ENCODE results near the gene LRGUK. TPM values are rescaled to one million over a fixed set of nuclear protein-coding genes. Genes with fewer than 3 reads are reported as not detected.

The LRGUK gene
- total and polyA plus RNA-seq, 12 donors: 0.15 to 0.47 (median 0.22) TPM; not detected in 5

GRCh38 chr7:134126146-134126545 lies 994 bp upstream of the LRGUK start:
- DNase-seq (no peak), ATAC-seq (no peak)
- Histone ChIP-seq H3K9me3 (no peaks in the 10 kb centered on the region), H3K36me3 (no peaks in the 10 kb centered on the region), H3K4me1 (peaks cover 0 to 25% (median 0%) of the 10 kb centered on the region in 9 donors), H3K27ac (no peak overlapping the region), H3K27me3 (peaks cover 0 to 9% (median 0%) of the 10 kb centered on the region in 7 donors), H3K4me3 (no peak overlapping the region)
- 77 to 81% methylated on average over 5 of the region's 5 CpGs for WGBS, 2 donors
- TF ChIP-seq CTCF (IDR thresholded peaks at IDR 0.05): no peak
- intact Hi-C loops (cut with DNase I): loop anchor here in 2 of 10 donors (5.0 to 10.0 kb wide), 2 partner anchors 189 to 191 kb away; partner anchors contain the start of gene SLC35B4 (in 2 of the 2)

- Histone ChIP-seq H3K4me1 (peaks cover 0 to 22% (median 0%) of the 10 kb centered on the region in 9 donors), H3K9me3 (no peaks in the 10 kb centered on the region), H3K36me3 (no peaks in the 10 kb centered on the region), H3K27me3 (peaks cover 0 to 9% (median 0%) of the 10 kb centered on the region in 7 donors), H3K4me3 (peak overlapping the region in 9 of 10 donors; percentile 51 to 93 (median 68)), H3K27ac (no peak overlapping the region)
- 21 to 23% methylated on average over 6 of the region's 6 CpGs for WGBS, 2 donors
- TF ChIP-seq CTCF (IDR thresholded peaks at IDR 0.05): no peak
- intact Hi-C loops (cut with DNase I): loop anchor here in 2 of 10 donors (5.0 to 10.0 kb wide), 2 partner anchors 188 to 191 kb away; partner anchors contain the start of gene SLC35B4 (in 2 of the 2)
- no peak for ATAC-seq
- no peak for DNase-seq
Measured at GRCh38 chr7:134126596-134126965, 559 bp upstream of the LRGUK start.

GRCh38 chr7:134128829-134129228 lies 1.7 kb downstream of the LRGUK start:
- H3K27me3 ChIP-seq: peaks cover 0 to 12% (median 0%) of the 10 kb centered on the region in 7 donors
- no peak overlapping the region for H3K27ac ChIP-seq
- no peak for TF ChIP-seq CTCF (IDR thresholded peaks at IDR 0.05)
- DNase-seq (no peak), ATAC-seq (no peak)
- H3K36me3 ChIP-seq: no peaks in the 10 kb centered on the region
- intact Hi-C loops (cut with DNase I): loop anchor here in 2 of 10 donors (5.0 to 10.0 kb wide), 2 partner anchors 186 to 188 kb away; partner anchors contain the start of gene SLC35B4 (in 2 of the 2)
- H3K9me3 ChIP-seq: no peaks in the 10 kb centered on the region
- 76 to 83% methylated on average over 5 of the region's 5 CpGs for WGBS, 2 donors
- H3K4me3 ChIP-seq: no peak overlapping the region
- peaks cover 0 to 22% (median 0%) of the 10 kb centered on the region in 9 donors for H3K4me1 ChIP-seq

DNA sequence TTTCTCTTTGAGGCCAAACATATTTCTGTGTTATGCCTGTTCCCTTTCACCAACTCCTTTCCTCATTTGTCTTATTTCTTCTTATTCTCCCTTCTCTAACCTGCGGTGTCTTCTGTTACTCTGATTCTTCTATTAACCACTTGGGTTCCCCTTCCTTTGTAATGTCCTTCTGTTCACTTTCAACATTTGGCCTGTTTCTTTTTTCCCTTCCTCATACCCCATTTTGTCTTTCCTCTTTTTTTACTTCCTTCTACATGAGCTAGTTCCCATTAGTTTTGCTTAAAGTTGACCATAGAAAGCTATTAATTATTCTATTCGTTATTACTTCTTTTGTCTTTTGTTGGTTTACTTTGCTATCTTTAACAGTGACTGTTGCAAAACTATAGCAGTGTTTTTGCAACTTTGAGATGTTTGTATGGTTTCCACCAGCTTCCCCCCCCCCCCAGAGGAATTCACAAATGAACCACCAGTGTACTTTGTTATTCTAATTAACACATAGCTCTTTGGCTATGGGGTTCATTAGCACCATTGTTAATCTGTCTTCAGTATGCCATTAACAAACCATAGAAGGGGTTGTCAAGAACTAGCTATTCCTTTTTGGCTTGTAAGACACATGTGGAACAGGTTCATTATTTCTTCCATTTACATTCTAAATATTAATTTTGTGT lies 2.9 kb downstream of the LRGUK start:
- H3K4me1 ChIP-seq: peaks cover 0 to 22% (median 0%) of the 10 kb centered on the region in 9 donors
- no peaks in the 10 kb centered on the region for H3K36me3 ChIP-seq
- H3K27me3 ChIP-seq: peaks cover 0 to 12% (median 0%) of the 10 kb centered on the region in 7 donors
- H3K9me3 ChIP-seq: no peaks in the 10 kb centered on the region
- TF ChIP-seq CTCF (IDR thresholded peaks at IDR 0.05): no peak
- ATAC-seq (no peak), DNase-seq (no peak)
- intact Hi-C loops (cut with DNase I): loop anchor here in 4 of 10 donors (5.0 to 10.0 kb wide), 4 partner anchors 85 to 285 kb away; partner anchors contain the start of gene SLC35B4 (in 2 of the 4)
- H3K4me3 ChIP-seq: no peak overlapping the region
- 35 to 39% methylated on average over 2 of the region's 2 CpGs for WGBS, 2 donors
- H3K27ac ChIP-seq: peak overlapping the region in 1 of 10 donors; percentile 13
